WTC11 (cell line): Measurements from ENCODE around the gene HDLBP.

Source experiments
- ATF3 ChIP-seq: sonication (generic); formaldehyde crosslinking; conservative IDR thresholded peaks from 2 replicates; pipeline ENCODE4 v1.8.1; 2022; ENCODE audit warnings: mild to moderate bottlenecking, missing genetic modification reagents
- CREB1 ChIP-seq: sonication (generic); formaldehyde crosslinking; IDR thresholded peaks from 2 replicates; pipeline ENCODE4 v1.8.0; 2023; ENCODE audit warnings: mild to moderate bottlenecking, missing genetic modification reagents
- CREM ChIP-seq: sonication (generic); formaldehyde crosslinking; IDR thresholded peaks from 2 replicates; pipeline ENCODE4 v1.8.1; 2022; ENCODE audit warnings: mild to moderate bottlenecking, missing genetic modification reagents, moderate library complexity
- CTCF ChIP-seq: fragments of 200-600 bp; IDR thresholded peaks from 2 replicates; pipeline ENCODE4 v1.8.0; 2022; ENCODE audit warnings: antibody characterized with exemption
- ETV6 ChIP-seq: sonication (generic); formaldehyde crosslinking; IDR thresholded peaks from 2 replicates; pipeline ENCODE4 v1.8.1; 2022; ENCODE audit warnings: mild to moderate bottlenecking, missing genetic modification reagents
- FOXJ3 ChIP-seq: sonication (generic); formaldehyde crosslinking; IDR thresholded peaks from 2 replicates; pipeline ENCODE4 v1.9.0; 2021; ENCODE audit warnings: missing genetic modification reagents, mild to moderate bottlenecking, borderline replicate concordance
- NFYB ChIP-seq: sonication (generic); formaldehyde crosslinking; conservative IDR thresholded peaks from 2 replicates; pipeline ENCODE4 v1.8.0; 2022; ENCODE audit warnings: low read depth, missing genetic modification reagents
- PRDM15 ChIP-seq: sonication (generic); formaldehyde crosslinking; IDR thresholded peaks from 2 replicates; pipeline ENCODE4 v1.8.0; 2022; ENCODE audit warnings: missing genetic modification reagents
- PREB ChIP-seq: sonication (generic); formaldehyde crosslinking; IDR thresholded peaks from 2 replicates; pipeline ENCODE4 v1.8.1; 2022; ENCODE audit warnings: mild to moderate bottlenecking, missing genetic modification reagents, moderate library complexity, borderline replicate concordance
- TP53 ChIP-seq: sonication (generic); formaldehyde crosslinking; IDR thresholded peaks from 2 replicates; pipeline ENCODE4 v1.8.1; 2023; ENCODE audit warnings: mild to moderate bottlenecking, missing genetic modification reagents
- ZNF416 ChIP-seq: fragments of 250-450 bp; sonication (Bioruptor Pico); IDR thresholded peaks from 2 replicates; pipeline ENCODE4 v1.9.0; 2021; ENCODE audit warnings: mild to moderate bottlenecking, inconsistent platforms
- TF ChIP-seq, protein P1 (sequence below): sonication (generic); formaldehyde crosslinking; IDR thresholded peaks from 2 replicates; pipeline ENCODE4 v1.8.0; 2022; ENCODE audit warnings: mild to moderate bottlenecking, missing genetic modification reagents
- TF ChIP-seq, protein P2 (sequence below): sonication (generic); formaldehyde crosslinking; IDR thresholded peaks from 2 replicates; pipeline ENCODE4 v1.8.1; 2022; ENCODE audit warnings: missing genetic modification reagents, borderline replicate concordance

- no peak for TF ChIP-seq FOXJ3 (CRISPR knock-in tag)
- no peak for TF ChIP-seq ATF3
- TF ChIP-seq PRDM15 (CRISPR knock-in tag) = no peak
- TF ChIP-seq, protein P1, sequence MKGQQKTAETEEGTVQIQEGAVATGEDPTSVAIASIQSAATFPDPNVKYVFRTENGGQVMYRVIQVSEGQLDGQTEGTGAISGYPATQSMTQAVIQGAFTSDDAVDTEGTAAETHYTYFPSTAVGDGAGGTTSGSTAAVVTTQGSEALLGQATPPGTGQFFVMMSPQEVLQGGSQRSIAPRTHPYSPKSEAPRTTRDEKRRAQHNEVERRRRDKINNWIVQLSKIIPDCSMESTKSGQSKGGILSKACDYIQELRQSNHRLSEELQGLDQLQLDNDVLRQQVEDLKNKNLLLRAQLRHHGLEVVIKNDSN = no peak
- TF ChIP-seq, protein P2, sequence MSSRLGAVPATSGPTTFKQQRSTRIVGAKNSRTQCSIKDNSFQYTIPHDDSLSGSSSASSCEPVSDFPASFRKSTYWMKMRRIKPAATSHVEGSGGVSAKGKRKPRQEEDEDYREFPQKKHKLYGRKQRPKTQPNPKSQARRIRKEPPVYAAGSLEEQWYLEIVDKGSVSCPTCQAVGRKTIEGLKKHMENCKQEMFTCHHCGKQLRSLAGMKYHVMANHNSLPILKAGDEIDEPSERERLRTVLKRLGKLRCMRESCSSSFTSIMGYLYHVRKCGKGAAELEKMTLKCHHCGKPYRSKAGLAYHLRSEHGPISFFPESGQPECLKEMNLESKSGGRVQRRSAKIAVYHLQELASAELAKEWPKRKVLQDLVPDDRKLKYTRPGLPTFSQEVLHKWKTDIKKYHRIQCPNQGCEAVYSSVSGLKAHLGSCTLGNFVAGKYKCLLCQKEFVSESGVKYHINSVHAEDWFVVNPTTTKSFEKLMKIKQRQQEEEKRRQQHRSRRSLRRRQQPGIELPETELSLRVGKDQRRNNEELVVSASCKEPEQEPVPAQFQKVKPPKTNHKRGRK = no peak
- no peak for TF ChIP-seq ETV6 (CRISPR knock-in tag)
- no peak for TF ChIP-seq ZNF416 (CRISPR knock-in tag)
- no peak for TF ChIP-seq CTCF
- no peak for TF ChIP-seq PREB (CRISPR knock-in tag)
- TF ChIP-seq CREB1 (CRISPR knock-in tag) = no peak
- TF ChIP-seq NFYB (CRISPR knock-in tag) = no peak
- no peak for TF ChIP-seq TP53 (CRISPR knock-in tag)
- TF ChIP-seq CREM (CRISPR knock-in tag) = no peak
Measured at GRCh38 chr2:241270531-241270930, 44.9 kb downstream of the HDLBP start.
